ENCODE data around the gene STK11.

STK11 gene

DNA sequence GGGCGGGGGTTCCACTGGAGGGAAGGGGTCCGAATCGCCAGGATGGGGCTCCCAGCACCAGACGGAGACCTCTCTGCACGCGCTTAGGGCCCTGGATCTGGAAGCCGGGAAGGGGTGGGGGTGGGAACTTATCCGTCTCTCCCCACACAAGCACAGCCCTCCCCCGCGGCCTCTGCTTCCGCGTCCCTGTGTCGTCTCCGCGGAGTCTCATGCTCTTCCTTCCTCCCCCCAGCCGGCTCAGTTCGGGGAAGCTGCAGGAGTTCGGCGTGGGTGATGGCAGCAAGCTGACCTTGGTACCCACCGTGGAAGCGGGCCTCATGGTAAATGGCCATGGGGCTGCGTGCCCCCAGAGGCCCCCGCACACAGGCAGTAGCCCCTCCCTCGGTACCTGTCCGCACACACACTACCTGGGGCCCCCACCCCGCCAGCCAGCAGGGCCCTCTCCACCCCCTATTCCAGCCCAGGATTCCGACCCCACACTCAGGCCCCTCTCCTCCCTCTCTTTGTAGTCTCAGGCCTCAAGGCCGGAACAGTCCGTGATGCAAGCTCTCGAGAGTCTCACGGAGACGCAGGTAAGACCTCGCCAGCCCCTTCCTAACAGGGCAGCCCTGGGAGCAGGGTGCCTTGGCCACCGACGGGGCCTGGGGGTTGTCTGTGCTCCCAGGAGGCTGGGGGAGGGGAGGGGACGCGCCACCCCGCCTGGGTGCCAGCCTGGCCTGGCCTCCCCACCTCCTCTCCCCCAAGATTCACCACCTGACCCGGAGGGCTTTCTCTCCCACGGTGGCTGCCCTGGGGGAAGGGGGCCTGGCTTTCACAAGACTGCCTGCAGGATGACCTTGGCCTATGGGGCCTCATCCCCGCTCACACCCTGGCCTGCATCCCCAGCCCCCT is 46.0 kb downstream of the STK11 start:
- DNase-seq (ENCODE audit: low spot score) = no peak

- DNase-seq (ENCODE audit: low spot score) = peak; percentile 72
These were observed 46.7 kb downstream of the STK11 start for GRCh38 chr19:1252221-1252820.

- DNase-seq (ENCODE audit: low spot score) = peak; percentile 83
These were observed 47.4 kb downstream of the STK11 start for GRCh38 chr19:1252821-1253513.

DNA sequence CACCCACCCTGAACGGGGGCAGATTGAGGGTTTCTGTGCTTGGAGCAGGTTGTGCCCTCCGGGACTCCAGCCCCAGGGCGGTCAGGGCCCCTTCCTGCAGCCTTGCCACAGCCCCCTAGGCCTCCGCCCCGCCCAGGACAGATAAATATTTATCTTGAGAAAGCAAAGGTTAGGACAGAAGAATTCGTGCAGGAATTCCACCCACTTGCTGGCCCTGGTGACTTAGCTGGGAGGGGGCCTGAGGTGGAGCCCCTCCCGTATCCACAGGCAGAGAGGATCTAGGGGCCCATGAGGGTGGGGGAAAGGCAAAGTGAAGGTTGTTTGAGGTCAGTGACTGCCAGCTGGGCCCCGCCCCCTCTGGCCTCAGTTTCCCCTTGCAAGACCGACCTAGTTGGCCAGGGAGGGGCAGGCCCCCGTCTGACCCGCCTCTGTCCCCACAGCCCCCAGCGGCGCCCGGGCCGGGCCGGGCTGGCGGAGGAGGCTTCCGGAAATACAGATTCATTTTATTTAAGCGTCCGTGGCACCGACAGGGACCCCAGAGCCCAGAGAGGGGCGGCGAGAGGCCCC is 48.0 kb downstream of the STK11 start:
- no peak for DNase-seq (ENCODE audit: low spot score)

GRCh38 chr19:1254081-1254527 is 48.5 kb downstream of the STK11 start:
- no peak for DNase-seq (ENCODE audit: low spot score)

GRCh38 chr19:1254530-1255185 is 49.1 kb downstream of the STK11 start:
- no peak for DNase-seq (ENCODE audit: low spot score)

DNA sequence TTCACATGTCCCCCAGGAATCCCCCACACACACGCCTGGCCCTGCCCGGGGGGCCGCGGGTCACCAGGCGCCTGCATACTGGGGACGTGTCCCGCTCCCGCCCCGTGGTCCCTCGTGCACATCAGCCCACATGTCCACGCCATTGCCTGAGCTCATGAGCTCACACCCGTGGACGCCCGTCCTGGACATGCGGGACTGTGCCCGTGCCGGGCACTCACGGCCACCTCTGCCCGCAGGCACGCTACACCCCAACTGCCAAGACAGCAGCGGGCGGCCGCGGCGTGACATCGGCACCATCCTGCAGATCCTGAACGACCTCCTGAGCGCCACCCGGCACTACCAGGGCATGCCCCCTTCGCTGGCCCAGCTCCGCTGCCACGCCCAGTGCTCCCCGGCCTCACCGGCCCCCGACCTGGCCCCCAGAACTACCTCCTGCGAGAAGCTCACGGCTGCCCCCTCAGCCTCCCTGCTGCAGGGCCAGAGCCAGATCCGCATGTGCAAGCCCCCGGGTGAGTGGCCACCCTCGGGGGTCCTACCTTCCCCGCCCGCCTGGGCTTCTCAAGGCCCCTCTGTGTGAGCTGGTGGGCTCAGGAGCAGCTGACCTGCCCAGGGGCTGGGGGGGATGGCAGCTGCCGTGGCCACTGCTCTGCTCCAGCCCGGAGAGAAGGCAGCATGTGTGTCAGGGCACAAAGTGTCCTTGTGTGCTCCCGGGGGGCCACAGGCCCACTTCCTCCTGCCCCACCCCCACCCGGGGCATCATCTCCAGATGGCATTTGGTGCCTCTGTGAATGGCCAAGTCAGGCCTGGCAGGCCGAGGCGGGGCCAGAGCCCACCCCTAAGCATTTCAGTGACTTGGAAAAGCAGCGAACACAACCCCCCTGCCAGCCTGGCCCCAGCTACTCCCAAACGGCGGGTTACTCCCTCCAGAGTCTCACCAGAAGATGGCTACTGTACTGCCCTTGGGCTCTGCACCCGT is 49.9 kb downstream of the STK11 start:
- no peak for DNase-seq (ENCODE audit: low spot score)

DNA sequence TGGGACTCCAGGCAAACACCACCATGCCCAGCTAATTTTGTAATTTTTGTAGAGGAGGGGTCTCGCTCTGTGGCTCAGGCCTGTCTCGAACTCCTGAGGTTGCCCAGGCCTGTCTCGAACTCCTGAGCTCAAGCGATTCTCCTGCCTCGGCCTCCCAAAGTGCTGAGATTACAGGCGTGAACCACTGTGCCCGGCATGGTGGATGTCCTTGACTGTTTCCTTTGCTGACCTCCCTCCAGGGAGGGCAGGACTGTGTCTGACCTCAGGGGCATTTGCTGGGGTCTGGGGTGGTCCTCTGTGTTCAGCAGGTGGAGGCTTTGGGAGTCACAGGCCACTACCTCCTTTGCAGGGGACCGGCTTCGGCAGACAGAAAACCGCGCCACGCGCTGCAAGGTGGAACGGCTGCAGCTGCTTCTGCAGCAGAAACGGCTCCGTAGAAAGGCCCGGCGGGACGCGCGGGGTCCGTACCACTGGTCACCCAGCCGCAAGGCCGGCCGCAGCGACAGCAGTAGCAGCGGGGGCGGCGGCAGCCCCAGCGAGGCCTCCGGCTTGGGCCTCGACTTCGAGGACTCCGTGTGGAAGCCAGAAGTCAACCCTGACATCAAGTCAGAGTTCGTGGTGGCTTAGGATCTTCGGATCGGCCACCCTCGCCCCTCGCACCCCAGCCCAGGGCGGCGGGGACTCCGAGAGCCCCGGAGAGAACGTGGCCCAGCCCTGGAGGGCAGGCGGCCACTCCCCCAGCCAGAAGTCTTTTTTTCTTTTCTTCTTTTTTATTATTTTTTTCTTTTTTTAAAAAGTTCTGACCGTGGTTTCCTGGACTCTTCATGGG is 51.3 kb downstream of the STK11 start:
- DNase-seq (ENCODE audit: low spot score) = no peak

DNA sequence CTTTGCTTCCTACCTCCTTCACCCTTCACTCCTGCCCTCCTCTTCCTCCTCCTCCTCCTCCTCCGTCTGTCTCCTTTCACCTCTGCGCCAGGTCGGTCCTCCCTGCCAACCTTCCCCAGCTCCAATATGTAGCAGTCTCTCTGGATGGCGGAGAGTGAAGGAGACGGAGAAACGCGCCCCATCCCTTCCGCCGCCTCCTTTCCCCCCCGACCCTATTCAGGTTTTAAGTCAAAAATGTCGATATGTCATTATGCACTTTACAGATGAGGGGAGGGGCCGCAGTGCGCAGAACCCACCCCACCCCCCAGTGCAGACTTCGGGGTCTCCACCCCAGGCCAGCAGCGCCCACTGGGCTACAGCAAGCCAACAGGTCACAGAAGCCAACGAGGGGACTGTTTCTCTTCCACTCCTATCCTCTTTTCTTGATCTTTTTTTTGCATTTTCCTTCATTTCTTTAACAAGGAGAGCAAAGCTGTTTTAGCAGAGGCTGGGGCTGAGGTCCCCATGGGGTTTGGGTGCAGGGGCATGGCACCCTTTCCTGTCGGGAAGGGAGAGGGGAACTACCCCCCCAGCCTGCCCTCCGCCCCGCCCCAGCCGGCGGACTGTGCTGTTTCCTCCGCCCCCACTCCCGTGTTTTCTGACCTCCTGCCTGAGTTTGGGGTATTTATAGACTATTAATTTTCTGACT is 52.0 kb downstream of the STK11 start:
- no peak for DNase-seq (ENCODE audit: low spot score)

DNA sequence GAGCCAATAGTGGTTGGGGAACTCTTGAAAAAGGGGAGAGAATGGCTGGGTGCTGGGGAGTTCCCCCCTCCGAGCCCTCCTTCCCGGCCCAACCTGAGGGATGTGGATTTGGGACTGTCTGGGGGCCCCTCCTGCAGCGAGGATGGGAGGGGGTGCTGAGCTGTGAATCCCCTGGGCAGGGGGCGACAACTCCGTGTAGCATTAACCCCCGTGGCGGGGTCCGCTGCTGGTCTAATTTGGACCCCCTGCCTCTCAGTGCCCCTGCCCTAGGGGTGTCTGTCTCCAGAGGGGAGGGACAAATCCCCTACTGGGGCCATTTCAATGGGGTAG is 52.5 kb downstream of the STK11 start:
- DNase-seq (ENCODE audit: low spot score) = no peak

GRCh38 chr19:1258707-1259205 is 53.2 kb downstream of the STK11 start:
- DNase-seq (ENCODE audit: low spot score) = no peak

DNA sequence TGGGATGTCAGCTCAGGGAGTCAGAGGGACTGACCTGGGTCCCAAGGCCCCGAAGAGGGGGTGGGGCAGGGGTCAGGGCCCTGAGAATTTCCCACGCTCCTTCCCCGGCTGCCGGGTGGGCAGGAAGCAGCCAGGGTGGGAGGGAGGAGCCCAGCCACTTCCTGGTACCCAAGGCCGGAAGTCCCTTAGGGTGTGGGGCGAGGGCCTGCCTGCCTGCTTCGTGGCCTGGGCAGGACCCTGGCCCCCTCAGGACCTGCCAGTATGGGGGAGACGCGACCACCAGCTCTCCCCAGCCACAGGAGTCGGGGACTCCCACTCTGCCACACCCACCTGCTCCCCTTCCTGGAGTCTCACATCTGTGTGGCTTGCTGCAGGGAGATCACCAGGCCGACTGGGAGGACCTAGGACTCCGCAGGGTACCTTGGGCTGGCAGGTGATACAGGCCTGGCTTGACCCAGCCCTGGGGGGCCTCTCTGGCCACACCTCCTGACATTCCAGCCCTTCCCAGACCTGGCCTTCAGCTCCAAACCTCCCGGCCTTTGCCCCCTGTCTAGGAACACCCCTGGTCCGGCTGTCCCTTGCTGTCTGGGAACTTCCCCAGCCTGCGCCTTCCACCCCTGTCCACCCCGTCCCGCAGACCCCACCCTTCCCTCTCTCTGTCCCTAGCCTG is 53.8 kb downstream of the STK11 start:
- no peak for DNase-seq (ENCODE audit: low spot score)

- DNase-seq (ENCODE audit: low spot score) = no peak
These were observed 54.5 kb downstream of the STK11 start for GRCh38 chr19:1259876-1260748.

DNA sequence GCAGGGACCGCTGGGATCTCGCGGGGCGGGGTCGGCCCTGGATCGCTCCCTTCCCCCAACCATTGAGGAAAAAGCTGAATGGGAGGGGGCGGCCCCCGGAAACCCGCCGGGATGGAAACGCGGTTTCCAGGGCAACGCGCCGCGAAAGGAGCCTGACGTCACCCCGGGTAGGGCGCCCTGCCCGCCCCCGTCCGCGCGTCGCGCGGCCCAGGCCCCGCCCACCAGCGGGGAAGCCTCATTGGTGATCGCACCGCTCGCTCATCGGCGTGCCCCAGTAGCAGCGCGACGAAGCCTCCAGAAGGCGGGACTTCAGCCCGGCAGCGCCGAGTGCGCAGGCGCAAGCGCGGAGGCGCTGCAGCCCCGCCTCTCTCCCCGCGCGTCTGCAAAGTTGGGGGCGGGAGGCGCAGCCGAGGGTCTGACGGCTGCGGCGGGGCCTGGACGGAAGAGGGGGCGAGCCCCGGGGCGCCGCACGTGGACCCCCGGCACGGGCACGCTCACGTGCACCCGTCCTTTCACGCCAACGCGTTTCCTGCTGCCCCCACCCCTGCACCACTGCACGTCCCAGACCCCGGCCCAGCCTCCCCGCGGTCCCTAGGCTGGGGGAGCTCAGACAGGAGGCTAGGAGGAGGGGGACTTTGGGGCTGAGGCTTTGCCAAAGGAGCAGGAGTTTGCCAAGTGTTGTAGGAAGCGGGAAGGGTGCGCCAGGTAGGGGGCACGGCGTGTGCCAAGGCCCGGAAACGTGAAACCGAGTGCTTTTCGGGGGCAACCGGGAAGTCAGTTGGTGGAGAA is 55.4 kb downstream of the STK11 start:
- peak; percentile 95 for DNase-seq (ENCODE audit: low spot score)

- no peak for DNase-seq (ENCODE audit: low spot score)
These were observed 55.9 kb downstream of the STK11 start for GRCh38 chr19:1261538-1261797.

DNA sequence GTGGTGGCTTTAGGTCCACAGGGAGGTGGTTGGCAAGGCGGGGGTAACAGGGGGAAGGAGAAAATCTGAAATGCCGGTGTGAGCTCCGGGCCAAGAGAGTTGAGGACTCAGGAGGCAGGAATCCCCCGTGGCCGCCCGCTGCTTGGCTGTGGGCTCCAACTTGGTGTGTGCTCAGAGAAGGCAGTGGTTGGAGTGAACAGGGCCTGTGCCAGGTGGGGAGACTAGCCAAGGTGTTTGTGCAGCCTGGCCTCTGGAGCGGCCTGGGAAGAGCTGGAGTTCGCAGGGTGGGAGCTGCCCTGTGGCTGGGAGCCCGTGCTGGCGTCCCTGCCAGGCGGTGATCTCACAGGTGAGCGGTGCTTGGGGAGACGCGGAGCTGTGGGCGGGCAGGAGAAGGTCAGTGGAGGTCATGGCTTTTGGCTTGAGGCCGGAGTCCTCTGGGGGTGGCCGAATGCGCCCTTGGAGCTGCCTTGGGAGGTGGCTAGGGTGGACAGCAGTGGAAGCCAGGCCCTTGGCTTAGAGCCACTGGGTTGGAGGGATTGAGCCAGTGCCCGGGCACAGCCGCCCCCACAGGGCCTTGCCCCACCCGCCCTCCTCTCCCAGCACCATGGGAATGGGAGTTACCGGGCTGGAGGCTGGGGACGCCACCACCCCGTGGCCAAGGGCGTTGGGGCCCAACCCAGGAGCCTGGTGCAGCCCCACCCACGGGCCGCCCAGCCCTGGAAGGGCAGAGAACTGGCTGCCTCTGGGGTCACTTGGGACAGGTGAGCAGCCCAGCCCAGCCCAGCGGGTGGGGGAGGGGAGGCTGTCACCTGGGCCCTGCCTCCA is 56.4 kb downstream of the STK11 start:
- no peak for DNase-seq (ENCODE audit: low spot score)

All from AG08395 (cell line).